T-helper 17 cell (primary cell): ENCODE data around the gene ROBO3. TPM values are rescaled to one million over a fixed set of nuclear protein-coding genes. Genes with fewer than 3 reads are reported as not detected.
A peak's percentile ranks its signal among the peaks of the same experiment; 100 is the strongest.

Experiments
- ATAC-seq: fragments of 150-1000 bp; cut with Tn5 transposase; 2 replicates; pipeline ENCODE4 v1.10.0; 2021; ENCODE audit warnings: mild to moderate bottlenecking, moderate library complexity
- DNase-seq, 3 donors: peaks; one replicate each; pipeline versions ENCODE4 v3.0.0 to v3.0.0-alpha.2; 2020 to 2021
- H3K9me3 ChIP-seq: one replicate; pipeline ENCODE4 v1.7.0; 2013; ENCODE audit warnings: low read length, mild to moderate bottlenecking; ENCODE audit not compliant: control insufficient read depth, poor library complexity, severe bottlenecking
- H3K27ac Mint-ChIP-seq: one replicate; pipeline ENCODE4 v1.8.0; 2022; ENCODE audit warnings: mild to moderate bottlenecking, moderate library complexity, mixed read lengths
- H3K27me3 Mint-ChIP-seq: one replicate; pipeline ENCODE4 v1.8.0; 2022; ENCODE audit warnings: mixed read lengths
- H3K36me3 Mint-ChIP-seq: one replicate; pipeline ENCODE4 v1.8.0; 2022; ENCODE audit warnings: low read depth, mixed read lengths
- H3K4me1 Mint-ChIP-seq: one replicate; pipeline ENCODE4 v1.8.0; 2022; ENCODE audit warnings: mild to moderate bottlenecking, mixed read lengths
- H3K4me3 Mint-ChIP-seq: one replicate; pipeline ENCODE4 v1.8.0; 2022; ENCODE audit warnings: mild to moderate bottlenecking, moderate library complexity, mixed read lengths
- total RNA-seq, 4 donors: library from RNA in 2 of 4; stranded (reverse) in 2 of 4; gene quantifications; one replicate each; pipeline ENCODE4 v1.2.3 and lab custom pipeline; 2022 to 2026

The ROBO3 gene
- total RNA-seq, 2 donors from 2014 or later = 17.5 to 18.0 TPM

- no peaks in the 10 kb centered on the region for H3K9me3 ChIP-seq
- Mint-ChIP-seq H3K4me3 (no peak overlapping the region), H3K36me3 (peaks cover 2% of the 10 kb centered on the region), H3K27ac (no peak overlapping the region), H3K27me3 (peaks cover 39% of the 10 kb centered on the region), H3K4me1 (peaks cover 4% of the 10 kb centered on the region)
- DNase-seq (no peak), ATAC-seq (no peak)
Measured at GRCh38 chr11:124893781-124894401, 28.7 kb downstream of the ROBO3 start.

DNA sequence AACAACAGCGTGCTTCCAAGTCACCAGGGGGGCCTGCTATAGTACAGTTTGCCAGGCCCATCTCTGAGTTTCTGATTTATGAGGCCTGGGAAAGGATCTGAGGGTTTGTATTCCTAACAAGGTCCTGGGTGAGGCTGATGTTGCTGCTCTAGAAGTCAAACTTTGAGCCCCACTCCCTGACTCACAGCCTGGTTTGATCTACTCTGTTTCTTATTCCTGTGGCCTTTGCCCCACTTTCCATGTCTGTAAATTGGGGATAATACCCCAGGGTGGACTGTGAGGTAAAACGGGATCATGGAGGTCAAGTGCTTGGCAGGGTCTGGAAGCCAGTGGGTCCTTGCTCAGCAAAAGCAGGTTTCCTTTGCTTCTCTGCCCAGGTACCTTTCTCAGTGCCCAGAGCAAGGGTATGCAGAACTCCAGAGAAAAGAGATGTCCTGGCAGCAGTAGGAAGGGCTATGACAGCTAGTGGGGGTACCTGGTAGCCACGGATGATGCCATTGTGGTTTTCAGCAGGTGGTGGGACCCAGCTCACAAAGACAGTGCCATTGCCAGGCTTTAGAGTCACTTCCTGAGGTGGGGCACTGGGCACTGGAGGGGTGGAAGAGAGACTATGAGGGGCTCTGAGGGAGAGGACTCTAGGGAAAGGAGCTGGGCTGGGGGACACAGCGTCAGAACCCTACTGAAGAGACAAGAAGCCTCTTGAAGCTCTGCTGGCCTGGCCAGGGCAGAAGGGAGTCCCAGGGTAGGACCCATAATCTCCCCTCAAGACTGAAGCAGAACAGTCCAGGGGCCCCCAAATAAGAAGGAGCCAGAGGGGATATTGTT lies 29.6 kb downstream of the ROBO3 start:
- Mint-ChIP-seq H3K4me3 (no peak overlapping the region), H3K27ac (no peak overlapping the region), H3K36me3 (peaks cover 5% of the 10 kb centered on the region), H3K4me1 (peaks cover 10% of the 10 kb centered on the region), H3K27me3 (peaks cover 48% of the 10 kb centered on the region)
- ATAC-seq (no peak), DNase-seq (no peak)
- no peaks in the 10 kb centered on the region for H3K9me3 ChIP-seq

- Mint-ChIP-seq H3K27ac (no peak overlapping the region), H3K4me3 (no peak overlapping the region), H3K36me3 (peaks cover 5% of the 10 kb centered on the region), H3K27me3 (peaks cover 51% of the 10 kb centered on the region), H3K4me1 (peaks cover 11% of the 10 kb centered on the region)
- no peaks in the 10 kb centered on the region for H3K9me3 ChIP-seq
- DNase-seq = no peak
- no peak for ATAC-seq
Measured at GRCh38 chr11:124895471-124895971, 30.3 kb downstream of the ROBO3 start.

DNA sequence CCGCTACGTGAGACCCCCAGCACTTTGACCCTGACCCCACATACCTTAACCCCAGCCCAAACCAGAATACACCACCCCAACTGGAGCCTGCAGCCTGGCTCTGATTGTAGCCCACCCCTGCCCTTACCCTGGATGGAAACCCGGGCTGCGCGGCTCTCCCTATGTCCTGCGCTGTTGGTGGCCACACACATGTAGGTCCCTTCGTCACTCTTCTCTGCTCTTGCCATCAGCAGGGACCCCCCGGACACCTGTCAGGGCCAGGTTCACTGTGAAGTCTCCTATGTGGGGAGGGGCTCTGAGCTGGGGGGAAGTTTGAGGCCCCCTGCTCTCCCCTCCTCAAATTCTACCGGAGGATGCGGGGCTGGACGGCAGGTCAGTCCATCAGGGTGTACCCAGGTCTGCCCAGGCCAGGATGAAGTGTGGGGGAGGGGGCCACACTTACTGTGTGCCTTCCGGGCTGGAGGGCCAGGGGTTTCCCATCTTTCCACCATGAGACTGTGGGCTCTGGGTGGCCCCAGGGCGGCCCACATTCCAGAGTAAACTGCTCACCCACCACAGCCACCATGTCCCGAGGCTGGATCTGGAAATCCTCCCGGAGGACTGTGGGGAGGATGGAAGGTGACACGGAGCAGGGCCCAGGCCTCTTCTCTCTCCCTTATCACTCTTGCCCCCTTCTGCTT lies 31.0 kb downstream of the ROBO3 start:
- no peak for ATAC-seq
- H3K9me3 ChIP-seq = no peaks in the 10 kb centered on the region
- peaks cover 51% of the 10 kb centered on the region for H3K27me3 Mint-ChIP-seq
- peaks cover 11% of the 10 kb centered on the region for H3K4me1 Mint-ChIP-seq
- H3K36me3 Mint-ChIP-seq = peaks cover 5% of the 10 kb centered on the region
- no peak for DNase-seq
- H3K27ac Mint-ChIP-seq = no peak overlapping the region
- H3K4me3 Mint-ChIP-seq = no peak overlapping the region

- Mint-ChIP-seq H3K27ac (peak overlapping the region; percentile 51), H3K4me1 (peaks cover 11% of the 10 kb centered on the region), H3K4me3 (no peak overlapping the region), H3K27me3 (peaks cover 58% of the 10 kb centered on the region), H3K36me3 (peaks cover 5% of the 10 kb centered on the region)
- no peak for DNase-seq
- no peaks in the 10 kb centered on the region for H3K9me3 ChIP-seq
- no peak for ATAC-seq
Measured at GRCh38 chr11:124896821-124897391, 31.7 kb downstream of the ROBO3 start.

DNA sequence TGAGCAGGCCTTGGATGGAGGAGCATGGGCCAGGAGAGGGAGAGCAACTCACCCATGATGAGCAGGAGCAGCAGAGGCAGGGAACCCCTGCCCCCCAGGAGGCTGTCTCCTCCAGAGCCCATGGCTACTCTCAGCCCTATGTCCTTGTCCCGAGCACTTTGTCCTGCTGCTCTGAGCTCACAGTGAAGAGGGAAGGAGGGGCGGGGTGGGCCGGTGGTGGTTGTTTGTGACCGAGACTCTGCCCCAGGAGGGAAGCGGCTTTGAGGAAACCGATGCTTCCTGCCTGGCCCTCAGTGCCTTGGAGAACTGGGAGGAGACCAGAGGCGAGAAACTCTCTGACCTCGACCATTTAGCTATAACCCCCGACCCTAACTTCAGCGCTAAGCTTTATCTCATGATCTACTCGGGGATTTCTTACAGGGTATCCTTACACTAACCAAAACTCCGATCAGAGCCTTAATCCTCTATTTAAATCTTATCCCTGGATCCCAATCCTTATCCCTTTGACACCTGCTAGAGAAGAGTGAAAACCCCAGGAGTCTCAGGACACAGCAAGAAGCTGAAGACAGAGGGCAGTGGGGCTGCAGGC lies 32.5 kb downstream of the ROBO3 start, which contains the start of gene ROBO4:
Gene ROBO4 (minus strand): TSS at position 192 of the 589 bp plus-strand sequence. CDS start 70 bp downstream, at position 122.
- Mint-ChIP-seq H3K36me3 (peaks cover 5% of the 10 kb centered on the region), H3K4me1 (peaks cover 11% of the 10 kb centered on the region), H3K4me3 (no peak within 1 kb of the TSS), H3K27ac (peak within 1 kb of the TSS; percentile 51), H3K27me3 (peaks cover 55% of the 10 kb centered on the region)
- H3K9me3 ChIP-seq = no peaks in the 10 kb centered on the region
- ATAC-seq (no peak), DNase-seq (no peak)

- no peak overlapping the region for H3K4me3 Mint-ChIP-seq
- H3K9me3 ChIP-seq = no peaks in the 10 kb centered on the region
- DNase-seq = no peak
- H3K27me3 Mint-ChIP-seq = peaks cover 55% of the 10 kb centered on the region
- peaks cover 11% of the 10 kb centered on the region for H3K4me1 Mint-ChIP-seq
- H3K36me3 Mint-ChIP-seq = peaks cover 5% of the 10 kb centered on the region
- H3K27ac Mint-ChIP-seq = no peak overlapping the region
- no peak for ATAC-seq
Measured at GRCh38 chr11:124898263-124898680, 33.0 kb downstream of the ROBO3 start.

DNA sequence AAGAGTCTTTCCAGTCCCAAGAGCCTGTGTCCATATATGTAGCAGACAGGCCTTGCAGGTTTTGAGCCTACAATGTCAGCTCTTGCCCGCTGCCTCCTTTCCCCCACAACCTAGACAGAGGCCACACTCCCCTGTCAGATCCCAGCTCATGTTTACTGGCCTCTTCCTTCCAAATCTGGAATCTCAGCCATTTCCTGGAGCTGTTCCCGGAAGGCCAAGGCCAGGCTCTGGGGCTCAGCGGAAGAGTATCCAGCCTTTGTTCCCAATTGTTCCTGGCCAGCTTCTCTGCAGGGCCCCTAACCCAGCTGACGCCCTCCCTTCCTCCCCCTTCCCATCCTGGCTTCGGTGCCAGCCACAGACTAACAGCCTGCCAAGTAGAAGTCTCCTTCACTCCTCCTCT lies 33.5 kb downstream of the ROBO3 start:
- H3K4me3 Mint-ChIP-seq = no peak overlapping the region
- no peak for DNase-seq

GRCh38 chr11:124899383-124900145 lies 34.3 kb downstream of the ROBO3 start:
- DNase-seq = no peak
- H3K36me3 Mint-ChIP-seq = peaks cover 5% of the 10 kb centered on the region
- ATAC-seq = no peak
- peaks cover 54% of the 10 kb centered on the region for H3K27me3 Mint-ChIP-seq
- peaks cover 11% of the 10 kb centered on the region for H3K4me1 Mint-ChIP-seq
- H3K4me3 Mint-ChIP-seq = no peak overlapping the region
- H3K9me3 ChIP-seq = no peaks in the 10 kb centered on the region
- no peak overlapping the region for H3K27ac Mint-ChIP-seq

More for the DNA sequence above, 33.5 kb downstream of the ROBO3 start:
- Mint-ChIP-seq H3K36me3 (peaks cover 5% of the 10 kb centered on the region), H3K27ac (no peak overlapping the region), H3K4me1 (peaks cover 11% of the 10 kb centered on the region), H3K27me3 (peaks cover 53% of the 10 kb centered on the region)
- no peak for ATAC-seq
- H3K9me3 ChIP-seq = no peaks in the 10 kb centered on the region

DNA sequence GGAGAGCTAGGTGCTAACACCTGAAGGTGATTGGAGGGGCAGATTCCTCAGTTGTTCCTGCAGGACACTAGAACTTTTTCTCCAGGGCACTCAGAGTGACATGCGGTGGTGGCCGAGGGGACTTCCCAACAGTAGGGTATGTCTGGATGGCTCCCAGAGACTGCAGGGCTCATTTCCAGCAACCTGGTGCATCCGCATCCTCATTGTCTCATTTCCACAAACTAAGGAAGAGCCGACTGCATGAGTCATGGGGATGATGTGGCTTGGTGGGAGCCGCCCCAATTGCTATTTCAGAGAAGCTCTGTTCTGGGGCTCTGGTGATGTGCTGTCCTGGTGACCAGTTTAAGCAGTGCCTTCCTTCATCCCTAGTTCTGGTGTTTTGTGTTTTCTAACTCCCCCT lies 35.2 kb downstream of the ROBO3 start:
- ATAC-seq (no peak), DNase-seq (no peak)
- peaks cover 5% of the 10 kb centered on the region for H3K36me3 Mint-ChIP-seq
- peaks cover 61% of the 10 kb centered on the region for H3K27me3 Mint-ChIP-seq
- no peak overlapping the region for H3K4me3 Mint-ChIP-seq
- no peak overlapping the region for H3K27ac Mint-ChIP-seq
- H3K4me1 Mint-ChIP-seq = peaks cover 11% of the 10 kb centered on the region
- H3K9me3 ChIP-seq = no peaks in the 10 kb centered on the region

DNA sequence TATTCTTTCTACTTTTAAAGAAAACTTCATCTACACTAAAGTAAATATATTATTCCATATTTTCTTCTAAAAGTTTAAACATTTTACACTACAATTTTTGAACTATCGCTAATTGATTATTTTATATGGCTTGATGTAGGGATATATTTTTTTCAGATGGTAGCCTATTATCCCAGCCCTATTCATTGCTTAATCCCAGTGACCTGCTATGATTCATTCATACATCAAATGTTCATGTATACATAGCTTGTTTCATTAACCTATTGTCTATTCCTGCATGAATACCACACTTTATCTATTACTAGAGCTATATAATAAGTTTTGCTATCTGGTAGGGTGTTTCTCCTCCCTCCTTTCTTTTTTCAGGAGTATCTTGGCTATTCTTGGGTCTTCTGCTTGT lies 37.4 kb downstream of the ROBO3 start:
- no peaks in the 10 kb centered on the region for H3K9me3 ChIP-seq
- Mint-ChIP-seq H3K27ac (no peak overlapping the region), H3K27me3 (peaks cover 66% of the 10 kb centered on the region), H3K36me3 (peaks cover 2% of the 10 kb centered on the region), H3K4me3 (no peak overlapping the region), H3K4me1 (peaks cover 7% of the 10 kb centered on the region)
- DNase-seq (no peak), ATAC-seq (no peak)
